Endothelial cell of umbilical vein (primary cell): ENCODE data around the gene TCF25. TPM values are rescaled to one million over a fixed set of nuclear protein-coding genes. Genes with fewer than 3 reads are reported as not detected.

ENCODE experiments used
- BruUV-seq: library from RNA; stranded (reverse); fragments of 400-500 nt; replicated peaks from 2 replicates; lab custom pipeline; 2021; lab: Mats Ljungman, UMichigan
- CTCF ChIA-PET: fragments of 300-600, 350-600 bp; sonication (Branson Sonifier 250); formaldehyde crosslinking; loops from one replicate; lab custom pipeline; 2021; ENCODE audit warnings: antibody characterized with exemption, inconsistent platforms; lab: Charles Lee
- POLR2A ChIA-PET: fragments of 300-600, 350-600 bp; sonication (Branson Sonifier 250); formaldehyde crosslinking; loops from one replicate; lab custom pipeline; 2021; ENCODE audit warnings: antibody characterized with exemption, inconsistent platforms; lab: Charles Lee
- DNase-seq: peaks from one replicate; pipeline ENCODE4 v3.0.0-alpha.2; 2011; ENCODE audit warnings: low read depth, low spot score
- FAIRE-seq: peaks from 2 replicates; lab custom pipeline; 2011; peaks lifted over from hg19 to GRCh38; lab: Jason Lieb, UNC
- H2AFZ ChIP-seq: 2 replicates; pipeline ENCODE4 v1.6.0; 2012; ENCODE audit warnings: low read depth, low read length, control low read depth, inconsistent platforms
- H3K27ac ChIP-seq: 2 replicates; pipeline ENCODE4 v1.5.1; 2011; ENCODE audit warnings: low read depth, mild to moderate bottlenecking, control low read depth, low read length, moderate library complexity; ENCODE audit not compliant: insufficient read depth
- H3K27me3 ChIP-seq, 2 experiments: 2 replicates each; pipeline versions ENCODE4 v1.6.0 to v1.6.1; 2011; ENCODE audit warnings: low read length in 2 of 2, mixed read lengths in 1 of 2; ENCODE audit not compliant: control insufficient read depth in 2 of 2, insufficient read depth in 2 of 2
- H3K36me3 ChIP-seq, 2 experiments: 2 replicates in 1 of 2; 3 replicates in 1 of 2; pipeline ENCODE4 v1.5.1; 2011; ENCODE audit warnings: low read length in 2 of 2, mild to moderate bottlenecking in 1 of 2, moderate library complexity in 1 of 2; ENCODE audit not compliant: control insufficient read depth in 2 of 2, insufficient read depth in 2 of 2; ENCODE audit errors: extremely low read depth in 1 of 2
- H3K4me1 ChIP-seq: 3 replicates; pipeline ENCODE4 v1.5.1; 2011; ENCODE audit warnings: mild to moderate bottlenecking, low read length; ENCODE audit not compliant: control insufficient read depth, insufficient read depth; ENCODE audit errors: extremely low read depth
- H3K4me2 ChIP-seq: 2 replicates; pipeline ENCODE4 v1.6.1; 2011; ENCODE audit warnings: low read length, control low read depth, mixed read lengths; ENCODE audit not compliant: insufficient read depth
- H3K4me3 ChIP-seq, 3 experiments: fragments of 200-600 bp in 1 of 3; sonication (generic), shearing (Covaris generic) in 1 of 3; replicated peaks in 1 of 3; 2 replicates each; pipeline ENCODE4 v1.5.1; 2011 to 2016; ENCODE audit warnings: control low read depth in 3 of 3, low read length in 3 of 3, mild to moderate bottlenecking in 2 of 3, inconsistent platforms in 1 of 3, low read depth in 1 of 3, moderate library complexity in 1 of 3; ENCODE audit not compliant: insufficient read depth in 1 of 3
- H3K79me2 ChIP-seq: 2 replicates; pipeline ENCODE4 v1.6.0; 2012; ENCODE audit warnings: low read length, inconsistent platforms; ENCODE audit not compliant: control insufficient read depth, insufficient read depth
- H3K9ac ChIP-seq: replicated peaks from 2 replicates; pipeline ENCODE3; 2011; ENCODE audit warnings: low read length, control low read depth; ENCODE audit not compliant: insufficient read depth; ENCODE audit errors: extremely low read depth
- H3K9me1 ChIP-seq: replicated peaks from 3 replicates; pipeline ENCODE4 v1.6.0; 2011; ENCODE audit warnings: mild to moderate bottlenecking, low read length; ENCODE audit not compliant: control insufficient read depth, insufficient read depth; ENCODE audit errors: extremely low read depth
- H3K9me3 ChIP-seq: replicated peaks from 2 replicates; pipeline ENCODE4 v1.5.1; 2012; ENCODE audit warnings: low read length, inconsistent platforms; ENCODE audit not compliant: control insufficient read depth, insufficient read depth
- H4K20me1 ChIP-seq: replicated peaks from 2 replicates; pipeline ENCODE3; 2011; ENCODE audit warnings: mild to moderate bottlenecking, low read length; ENCODE audit not compliant: control insufficient read depth, insufficient read depth; ENCODE audit errors: extremely low read depth
- CTCF ChIP-seq, 2 donors: IDR thresholded peaks; 1 replicate in 1 of 2; 2 replicates in 1 of 2; pipeline ENCODE4 v1.5.1; 2011; ENCODE audit warnings: low read length in 2 of 2, mild to moderate bottlenecking in 2 of 2, moderate library complexity in 2 of 2, control low read depth in 1 of 2, inconsistent platforms in 1 of 2, low read depth in 1 of 2; ENCODE audit not compliant: insufficient read depth in 1 of 2; ENCODE audit errors: extremely low read depth in 1 of 2
- EZH2 ChIP-seq: IDR thresholded peaks from 2 replicates; pipeline ENCODE4 v1.6.1; 2012; ENCODE audit warnings: borderline replicate concordance, low read depth, mild to moderate bottlenecking, moderate library complexity, low read length, inconsistent platforms; ENCODE audit not compliant: severe bottlenecking
- FOS ChIP-seq: IDR thresholded peaks from 2 replicates; pipeline ENCODE4 v1.6.1; 2011; ENCODE audit warnings: mild to moderate bottlenecking, low read length, moderate library complexity, borderline replicate concordance; ENCODE audit not compliant: insufficient read depth
- GATA2 ChIP-seq: IDR thresholded peaks from 2 replicates; pipeline ENCODE4 v1.7.0; 2011; ENCODE audit warnings: low read depth, mild to moderate bottlenecking, moderate library complexity, mixed read lengths, low read length; ENCODE audit not compliant: insufficient read length, insufficient read depth
- JUN ChIP-seq: IDR thresholded peaks from 2 replicates; pipeline ENCODE4 v1.6.1; 2011; ENCODE audit warnings: borderline replicate concordance, low read depth; ENCODE audit not compliant: insufficient read length, insufficient read depth
- MAX ChIP-seq: IDR thresholded peaks from 2 replicates; pipeline ENCODE4 v1.6.1; 2011; ENCODE audit not compliant: insufficient read depth, insufficient read length
- MYC ChIP-seq: IDR thresholded peaks from one replicate; pipeline ENCODE4 v1.6.1; 2011; ENCODE audit warnings: mild to moderate bottlenecking, low read depth, low read length
- POLR2A ChIP-seq: IDR thresholded peaks from 2 replicates; pipeline ENCODE4 v1.6.1; 2012; ENCODE audit warnings: low read depth, mild to moderate bottlenecking, control low read depth, low read length
- POLR2AphosphoS5 ChIP-seq: IDR thresholded peaks from 2 replicates; pipeline ENCODE4 v1.6.1; 2012; ENCODE audit warnings: low read depth, mild to moderate bottlenecking, control low read depth, low read length, moderate library complexity; ENCODE audit not compliant: insufficient read depth
- dilution Hi-C: fragments of 300-500 bp; cut with MboI; formaldehyde crosslinking; loops from one replicate; pipeline ENCODE4 v1.15.0; 2019; ENCODE audit warnings: low sequenced_read_pairs; ENCODE audit not compliant: extremely low pct_ligation_motif_present
- intact Hi-C: fragments of 100-400 bp; cut with micrococcal nuclease; formaldehyde crosslinking; loops from one replicate; pipeline ENCODE4 v1.10.0; 2022
- polyA plus RNA-seq, 4 experiments: library from polyadenylated mRNA; depleted of rRNA in 3 of 4; stranded (reverse) in 3 of 4; unstranded in 1 of 4; fragments of >200 nt; gene quantifications; 2 replicates each; pipeline versions ENCODE4 v1.2.1 to v1.2.3, GENCODE V29; 2011 to 2012; ENCODE audit warnings: missing spikeins in 1 of 4
- total RNA-seq: library from RNA; stranded (reverse); gene quantifications from 2 replicates; pipeline ENCODE4 v1.2.3, GENCODE V29; 2021

Gene TCF25
- total and polyA plus RNA-seq, 2 donors (not counting 3 experiments of a cell fraction or from before 2014, with no cell fraction given) = 193 to 234 TPM

GRCh38 chr16:89919535-89920406, 46.4 kb downstream of the TCF25 start:
- no peak overlapping the region for H3K9ac ChIP-seq
- H3K27ac ChIP-seq = no peak overlapping the region
- FAIRE-seq = no peak

GRCh38 chr16:89920723-89921122, 47.3 kb downstream of the TCF25 start:
- CTCF ChIA-PET = interaction anchor here (1.1 kb wide), 1 partner anchor 10 kb away, joined by 6 read pairs; no protein-coding TSS in a partner anchor

More at GRCh38 chr16:89919535-89920406, 46.4 kb downstream of the TCF25 start:
- Histone ChIP-seq H3K79me2 (peaks cover 2% of the 10 kb centered on the region), H3K9me1 (no peaks in the 10 kb centered on the region), H2AFZ (no peak overlapping the region), H3K4me3 (no peak overlapping the region), H3K9me3 (no peaks in the 10 kb centered on the region), H3K4me1 (peaks cover 34% of the 10 kb centered on the region), H4K20me1 (no peaks in the 10 kb centered on the region), H3K27me3 (no peaks in the 10 kb centered on the region), H3K36me3 (no peaks in the 10 kb centered on the region), H3K4me2 (no peak overlapping the region)
- TF ChIP-seq GATA2 (no peak), MAX (no peak), POLR2AphosphoS5 (no peak), POLR2A (no peak), EZH2 (no peak), MYC (no peak), JUN (no peak), FOS (no peak)
- BruUV-seq = no TSS peak
- no peak for DNase-seq
- CTCF ChIA-PET = interaction anchor here (1.1 to 2.5 kb wide), 2 partner anchors 9 to 11 kb away, joined by 6 to 54 read pairs; no protein-coding TSS in a partner anchor
- POLR2A ChIA-PET = no interaction called here
- intact Hi-C loops (loop anchor here (5.0 kb wide), 3 partner anchors 102 to 217 kb away; partner anchors contain the start of genes FANCA, SPATA2L, VPS9D1 and ZNF276), dilution Hi-C loops (no loop called here)

More at GRCh38 chr16:89920723-89921122, 47.3 kb downstream of the TCF25 start:
- dilution Hi-C loops = no loop called here
- H2AFZ ChIP-seq = no peak overlapping the region
- BruUV-seq = no TSS peak
- H3K9me3 ChIP-seq = no peaks in the 10 kb centered on the region
- peaks cover 2% of the 10 kb centered on the region for H3K79me2 ChIP-seq
- H3K27ac ChIP-seq = no peak overlapping the region
- H3K27me3 ChIP-seq = no peaks in the 10 kb centered on the region
- no peaks in the 10 kb centered on the region for H3K9me1 ChIP-seq
- H3K9ac ChIP-seq = no peak overlapping the region
- peaks cover 41% of the 10 kb centered on the region for H3K4me1 ChIP-seq
- FAIRE-seq = no peak
- no peak for TF ChIP-seq EZH2
- no peak for TF ChIP-seq JUN
- TF ChIP-seq GATA2 = no peak
- TF ChIP-seq FOS = no peak
- TF ChIP-seq CTCF (IDR thresholded peaks at IDR 0.05; ENCODE audit: extremely low read depth in 1 of 2, insufficient read depth in 1 of 2, low read depth in 1 of 2, low read length in 2 of 2) = no peak
- no peak for TF ChIP-seq POLR2A
- TF ChIP-seq MYC = no peak
- TF ChIP-seq POLR2AphosphoS5 = no peak
- TF ChIP-seq MAX = no peak
- DNase-seq = no peak
- H3K4me2 ChIP-seq = no peak overlapping the region
- H3K4me3 ChIP-seq = no peak overlapping the region
- intact Hi-C loops = loop anchor here (1.0 to 5.0 kb wide), 4 partner anchors 47 to 218 kb away; partner anchors contain the start of genes FANCA, SPATA2L, TCF25 and VPS9D1
- no peaks in the 10 kb centered on the region for H4K20me1 ChIP-seq
- POLR2A ChIA-PET = interaction anchor here (0.6 kb wide), 1 partner anchor 48 kb away, joined by 4 read pairs; the partner anchor contains the start of gene TCF25
- H3K36me3 ChIP-seq = no peaks in the 10 kb centered on the region
